ENCODE measurements around the gene SLC26A9. TPM values are rescaled to one million over a fixed set of nuclear protein-coding genes. Genes with fewer than 3 reads are reported as not detected.

The SLC26A9 gene
- polyA plus RNA-seq, 4 donors = 0.01 to 0.81 (median 0.13) TPM

DNA sequence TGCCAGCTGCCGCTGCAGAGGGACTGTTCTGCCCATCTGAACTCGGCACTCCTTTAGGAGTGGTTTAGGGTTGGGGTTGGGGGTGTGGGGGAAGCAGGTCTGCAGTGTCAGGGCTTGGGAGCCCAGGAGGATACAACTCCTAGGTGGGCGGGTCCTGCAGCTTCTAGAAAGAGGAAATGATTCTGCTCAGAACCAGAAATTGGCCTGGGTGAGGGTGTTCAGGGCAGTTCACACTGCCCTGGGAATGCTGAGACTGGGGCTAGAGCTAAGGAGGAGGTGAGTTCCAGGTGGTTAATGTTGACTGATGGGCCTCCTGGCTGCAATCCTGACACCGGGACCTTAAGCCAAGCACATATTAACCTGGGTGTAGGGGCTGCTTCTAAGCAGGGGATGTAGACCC is 4.8 kb upstream of the SLC26A9 start:
- no peak for FAIRE-seq
- no peak for DNase-seq
- Histone ChIP-seq H3K4me3 (ENCODE audit: low read depth in 1 of 3, low read length in 3 of 3) (no peak overlapping the region), H3K27me3 (ENCODE audit: control insufficient read depth in 3 of 3, insufficient read depth in 3 of 3, low read length in 3 of 3) (peaks cover 0 to 24% (median 4%) of the 10 kb centered on the region in 3 donors), H3K4me1 (ENCODE audit: control insufficient read depth in 3 of 3, insufficient read depth in 2 of 3, low read depth in 1 of 3, low read length in 2 of 3) (no peaks in the 10 kb centered on the region), H3K9me3 (ENCODE audit: control insufficient read depth in 2 of 2, insufficient read depth in 1 of 2, low read depth in 1 of 2, low read length in 1 of 2) (no peaks in the 10 kb centered on the region), H3K36me3 (ENCODE audit: control insufficient read depth in 3 of 3, insufficient read depth in 2 of 3, low read depth in 1 of 3, low read length in 3 of 3) (no peaks in the 10 kb centered on the region), H3K27ac (ENCODE audit: low read depth in 1 of 3, low read length in 2 of 3) (no peak overlapping the region)
- WGBS, 3 donors = 78 to 88% (median 83%) methylated on average over 4 of the region's 4 CpGs

DNA sequence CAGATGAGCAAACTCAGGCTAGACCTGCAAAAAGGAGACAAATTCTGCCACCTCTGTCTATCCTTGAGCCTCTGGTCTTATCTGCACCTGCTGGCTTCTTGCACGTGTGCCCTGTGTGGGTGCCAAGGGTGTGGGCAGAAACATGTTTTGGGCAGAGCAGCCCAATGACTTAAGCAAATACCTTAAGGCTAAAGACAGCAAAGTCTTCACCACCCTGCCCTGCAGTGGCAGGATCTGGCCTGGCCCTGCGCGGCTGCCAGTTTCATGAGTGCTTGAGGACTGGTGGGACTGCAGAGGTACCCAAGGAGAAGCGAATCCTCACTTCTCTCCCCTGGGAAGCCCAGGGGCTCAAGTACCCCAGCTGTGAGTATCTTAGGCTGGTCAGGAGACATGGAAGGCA is 3.8 kb upstream of the SLC26A9 start:
- no peaks in the 10 kb centered on the region for H3K4me1 ChIP-seq (ENCODE audit: control insufficient read depth in 3 of 3, insufficient read depth in 2 of 3, low read depth in 1 of 3, low read length in 2 of 3)
- H3K9me3 ChIP-seq (ENCODE audit: control insufficient read depth in 2 of 2, insufficient read depth in 1 of 2, low read depth in 1 of 2, low read length in 1 of 2) = no peaks in the 10 kb centered on the region
- no peaks in the 10 kb centered on the region for H3K36me3 ChIP-seq (ENCODE audit: control insufficient read depth in 3 of 3, insufficient read depth in 2 of 3, low read depth in 1 of 3, low read length in 3 of 3)
- WGBS, 3 donors = 21 to 75% (median 33%) methylated on average over 4 of the region's 4 CpGs
- H3K27me3 ChIP-seq (ENCODE audit: control insufficient read depth in 3 of 3, insufficient read depth in 3 of 3, low read length in 3 of 3) = peaks cover 0 to 33% (median 10%) of the 10 kb centered on the region in 3 donors
- H3K27ac ChIP-seq (ENCODE audit: low read depth in 1 of 3, low read length in 2 of 3) = no peak overlapping the region
- no peak for FAIRE-seq
- no peak overlapping the region for H3K4me3 ChIP-seq (ENCODE audit: low read depth in 1 of 3, low read length in 3 of 3)
- DNase-seq = peak in 1 of 2 donors; percentile 7

DNA sequence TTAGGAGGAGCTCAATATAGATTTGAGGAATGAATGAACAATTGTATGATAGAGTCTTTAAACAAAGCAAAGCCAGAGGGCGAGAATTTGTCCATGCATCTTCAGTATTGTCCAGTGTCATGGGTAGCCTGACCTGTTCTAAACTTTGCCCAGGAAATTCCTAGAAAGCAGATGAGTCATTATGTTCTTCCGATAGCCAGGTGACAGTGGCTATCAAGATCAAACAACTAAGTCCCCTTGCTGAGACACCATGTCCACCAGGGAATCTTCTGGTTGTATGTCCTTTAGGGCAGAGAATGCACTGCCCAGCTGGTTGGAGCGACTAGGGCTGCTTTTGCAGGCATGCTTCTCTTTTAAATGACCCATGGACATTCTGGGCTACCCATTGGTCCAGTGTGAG is 1.8 kb upstream of the SLC26A9 start:
- Histone ChIP-seq H3K4me1 (ENCODE audit: control insufficient read depth in 3 of 3, insufficient read depth in 2 of 3, low read depth in 1 of 3, low read length in 2 of 3) (no peaks in the 10 kb centered on the region), H3K27me3 (ENCODE audit: control insufficient read depth in 3 of 3, insufficient read depth in 3 of 3, low read length in 3 of 3) (peaks cover 0 to 33% (median 10%) of the 10 kb centered on the region in 3 donors), H3K9me3 (ENCODE audit: control insufficient read depth in 2 of 2, insufficient read depth in 1 of 2, low read depth in 1 of 2, low read length in 1 of 2) (no peaks in the 10 kb centered on the region), H3K27ac (ENCODE audit: low read depth in 1 of 3, low read length in 2 of 3) (no peak overlapping the region), H3K4me3 (ENCODE audit: low read depth in 1 of 3, low read length in 3 of 3) (no peak overlapping the region), H3K36me3 (ENCODE audit: control insufficient read depth in 3 of 3, insufficient read depth in 2 of 3, low read depth in 1 of 3, low read length in 3 of 3) (no peaks in the 10 kb centered on the region)
- no peak for DNase-seq
- 60 to 74% (median 65%) methylated on average over 3 of the region's 3 CpGs for WGBS, 3 donors
- no peak for FAIRE-seq

DNA sequence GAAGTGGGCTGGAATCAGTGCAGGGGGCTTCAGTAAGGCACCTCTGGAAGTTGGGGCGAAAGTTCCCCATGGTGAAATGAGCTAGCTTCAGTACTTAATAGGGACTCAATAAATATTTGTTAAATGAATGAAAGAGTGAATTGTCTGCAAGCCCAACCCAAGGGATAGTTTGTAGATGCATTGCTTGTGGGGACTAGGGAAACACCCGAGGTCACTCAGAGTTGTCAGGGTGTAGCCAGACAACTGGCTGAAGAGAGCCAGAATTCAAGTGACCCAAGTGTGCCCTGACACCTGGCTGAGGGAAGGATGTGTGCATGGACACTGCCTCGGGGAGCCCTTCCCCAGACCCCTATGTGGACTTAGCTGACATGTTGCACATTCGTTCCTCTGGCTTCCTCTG is 1.3 kb upstream of the SLC26A9 start:
- Histone ChIP-seq H3K27ac (ENCODE audit: low read depth in 1 of 3, low read length in 2 of 3) (no peak overlapping the region), H3K36me3 (ENCODE audit: control insufficient read depth in 3 of 3, insufficient read depth in 2 of 3, low read depth in 1 of 3, low read length in 3 of 3) (no peaks in the 10 kb centered on the region), H3K4me1 (ENCODE audit: control insufficient read depth in 3 of 3, insufficient read depth in 2 of 3, low read depth in 1 of 3, low read length in 2 of 3) (no peaks in the 10 kb centered on the region), H3K4me3 (ENCODE audit: low read depth in 1 of 3, low read length in 3 of 3) (no peak overlapping the region), H3K9me3 (ENCODE audit: control insufficient read depth in 2 of 2, insufficient read depth in 1 of 2, low read depth in 1 of 2, low read length in 1 of 2) (no peaks in the 10 kb centered on the region), H3K27me3 (ENCODE audit: control insufficient read depth in 3 of 3, insufficient read depth in 3 of 3, low read length in 3 of 3) (peaks cover 0 to 33% (median 10%) of the 10 kb centered on the region in 3 donors)
- no peak for DNase-seq
- WGBS, 3 donors = 52 to 69% (median 61%) methylated on average over 4 of the region's 4 CpGs
- FAIRE-seq = no peak

DNA sequence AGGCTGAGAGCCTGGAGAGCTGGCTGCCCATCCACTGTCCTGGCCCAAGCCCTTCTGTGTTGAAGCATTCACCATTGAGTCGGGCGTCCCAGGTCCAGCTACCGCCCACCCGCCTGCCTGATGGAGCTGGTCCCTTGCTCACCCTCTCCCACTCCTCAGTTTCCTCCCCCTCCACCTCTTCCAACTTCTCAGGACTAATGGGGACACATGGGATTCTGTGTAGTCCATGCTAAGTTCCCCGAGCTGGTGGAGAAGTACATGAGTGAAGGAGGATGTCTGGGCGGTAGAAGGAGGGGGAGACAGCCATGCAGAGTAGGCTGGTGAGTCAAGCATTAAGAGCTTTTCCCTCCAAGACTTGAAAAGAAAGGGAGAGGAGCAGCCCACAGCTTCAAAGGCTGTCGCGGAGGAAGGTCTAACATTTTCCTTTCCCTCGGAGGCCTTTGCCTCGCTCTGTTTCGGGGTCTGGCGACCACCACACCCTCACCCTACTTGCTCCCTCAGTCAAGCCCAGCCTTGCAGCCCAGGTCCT is 561 bp downstream of the SLC26A9 start:
- no peak for FAIRE-seq
- Histone ChIP-seq H3K27me3 (ENCODE audit: control insufficient read depth in 3 of 3, insufficient read depth in 3 of 3, low read length in 3 of 3) (peaks cover 0 to 43% (median 10%) of the 10 kb centered on the region in 3 donors), H3K4me3 (ENCODE audit: low read depth in 1 of 3, low read length in 3 of 3) (no peak overlapping the region), H3K4me1 (ENCODE audit: control insufficient read depth in 3 of 3, insufficient read depth in 2 of 3, low read depth in 1 of 3, low read length in 2 of 3) (no peaks in the 10 kb centered on the region), H3K27ac (ENCODE audit: low read depth in 1 of 3, low read length in 2 of 3) (no peak overlapping the region), H3K36me3 (ENCODE audit: control insufficient read depth in 3 of 3, insufficient read depth in 2 of 3, low read depth in 1 of 3, low read length in 3 of 3) (no peaks in the 10 kb centered on the region), H3K9me3 (ENCODE audit: control insufficient read depth in 2 of 2, insufficient read depth in 1 of 2, low read depth in 1 of 2, low read length in 1 of 2) (no peaks in the 10 kb centered on the region)
- no peak for DNase-seq
- 66 to 86% (median 74%) methylated on average over 10 to 12 of the region's 12 CpGs for WGBS, 3 donors

DNA sequence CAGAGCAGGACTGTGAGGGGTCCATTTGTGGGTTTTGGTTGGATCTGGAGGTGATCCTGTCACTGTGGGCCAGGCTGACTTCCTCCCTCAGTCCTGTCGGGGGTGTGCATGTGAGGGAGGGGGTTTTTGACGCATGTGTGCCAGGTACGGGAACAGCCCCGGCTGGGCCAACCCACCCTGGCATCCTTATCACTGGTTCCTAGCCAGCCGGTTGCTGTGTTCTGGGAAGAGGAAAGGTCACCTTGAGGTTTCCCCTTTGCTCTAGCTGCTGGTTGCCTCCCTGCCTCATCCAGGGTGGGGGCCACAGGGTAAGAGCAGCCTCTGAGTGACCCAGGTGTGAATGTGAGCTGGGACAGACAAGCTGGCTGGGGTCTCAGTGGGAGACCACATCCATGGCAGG is 2.5 kb downstream of the SLC26A9 start:
- FAIRE-seq (no peak), DNase-seq (no peak)
- no peak overlapping the region for H3K4me3 ChIP-seq (ENCODE audit: low read depth in 1 of 3, low read length in 3 of 3)
- H3K4me1 ChIP-seq (ENCODE audit: control insufficient read depth in 3 of 3, insufficient read depth in 2 of 3, low read depth in 1 of 3, low read length in 2 of 3) = no peaks in the 10 kb centered on the region
- WGBS, 3 donors = 37 to 67% (median 38%) methylated on average over 5 of the region's 5 CpGs
- peaks cover 0 to 44% (median 8%) of the 10 kb centered on the region in 3 donors for H3K27me3 ChIP-seq (ENCODE audit: control insufficient read depth in 3 of 3, insufficient read depth in 3 of 3, low read length in 3 of 3)
- no peaks in the 10 kb centered on the region for H3K9me3 ChIP-seq (ENCODE audit: control insufficient read depth in 2 of 2, insufficient read depth in 1 of 2, low read depth in 1 of 2, low read length in 1 of 2)
- no peaks in the 10 kb centered on the region for H3K36me3 ChIP-seq (ENCODE audit: control insufficient read depth in 3 of 3, insufficient read depth in 2 of 3, low read depth in 1 of 3, low read length in 3 of 3)
- H3K27ac ChIP-seq (ENCODE audit: low read depth in 1 of 3, low read length in 2 of 3) = no peak overlapping the region

DNA sequence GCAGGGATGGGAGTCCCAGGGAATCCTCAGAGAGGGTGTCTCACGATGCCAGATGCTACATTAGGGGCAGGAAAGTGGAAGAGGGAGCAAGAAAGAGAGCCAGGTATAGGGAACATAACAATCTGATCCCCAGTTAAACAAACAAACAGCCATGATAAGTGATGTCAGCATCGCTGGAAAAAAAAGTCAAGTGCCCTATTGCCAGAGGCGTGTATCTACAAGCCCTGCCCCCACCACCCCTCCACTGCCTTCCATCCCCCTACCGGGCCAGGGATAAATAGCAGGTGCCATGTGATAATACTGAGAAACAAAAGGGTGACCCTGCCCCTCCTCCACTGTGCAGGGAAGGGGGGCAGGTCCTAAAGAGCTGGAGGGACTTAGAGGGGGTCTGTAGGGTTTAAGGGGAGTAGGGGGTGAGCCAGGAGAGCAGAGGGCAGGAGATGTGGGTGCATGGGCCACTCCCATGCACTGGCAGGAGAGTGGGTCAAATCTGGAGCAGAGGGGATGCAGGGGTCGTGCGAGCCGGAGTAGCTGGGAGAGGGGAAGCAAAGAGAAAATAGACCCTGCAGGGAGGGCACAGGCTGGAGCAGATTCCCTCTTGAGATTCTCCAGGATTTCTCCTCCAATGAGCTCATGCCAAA is 3.4 kb downstream of the SLC26A9 start:
- Histone ChIP-seq H3K27ac (ENCODE audit: low read depth in 1 of 3, low read length in 2 of 3) (no peak overlapping the region), H3K27me3 (ENCODE audit: control insufficient read depth in 3 of 3, insufficient read depth in 3 of 3, low read length in 3 of 3) (peaks cover 0 to 46% (median 6%) of the 10 kb centered on the region in 3 donors), H3K4me1 (ENCODE audit: control insufficient read depth in 3 of 3, insufficient read depth in 2 of 3, low read depth in 1 of 3, low read length in 2 of 3) (no peaks in the 10 kb centered on the region), H3K4me3 (ENCODE audit: low read depth in 1 of 3, low read length in 3 of 3) (no peak overlapping the region), H3K36me3 (ENCODE audit: control insufficient read depth in 3 of 3, insufficient read depth in 2 of 3, low read depth in 1 of 3, low read length in 3 of 3) (no peaks in the 10 kb centered on the region), H3K9me3 (ENCODE audit: control insufficient read depth in 2 of 2, insufficient read depth in 1 of 2, low read depth in 1 of 2, low read length in 1 of 2) (no peaks in the 10 kb centered on the region)
- FAIRE-seq (no peak), DNase-seq (peak in 1 of 2 donors; percentile 17)
- 23 to 47% (median 42%) methylated on average over 7 of the region's 7 CpGs for WGBS, 3 donors

DNA sequence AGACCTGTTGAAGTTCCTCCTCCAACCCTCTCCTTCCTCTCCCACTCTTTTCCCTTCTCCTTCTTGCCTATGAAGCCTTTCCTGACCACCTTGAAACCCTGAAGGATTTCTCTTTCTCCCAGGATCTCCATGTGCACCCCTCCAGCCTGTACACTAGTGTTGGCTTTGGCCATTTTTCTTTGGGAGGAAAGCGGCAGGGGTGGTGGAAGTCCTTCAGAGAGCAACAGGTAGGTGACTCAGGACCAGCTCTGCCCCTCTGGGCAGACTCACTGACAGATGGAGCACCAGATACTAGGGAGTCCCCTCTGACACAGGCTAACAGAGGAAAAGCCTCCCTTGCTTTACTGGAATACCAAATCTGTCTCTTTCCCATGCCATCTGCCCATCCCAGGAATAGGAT is 4.6 kb downstream of the SLC26A9 start:
- peaks cover 0 to 39% (median 6%) of the 10 kb centered on the region in 3 donors for H3K27me3 ChIP-seq (ENCODE audit: control insufficient read depth in 3 of 3, insufficient read depth in 3 of 3, low read length in 3 of 3)
- no peak overlapping the region for H3K27ac ChIP-seq (ENCODE audit: low read depth in 1 of 3, low read length in 2 of 3)
- WGBS, 3 donors = 79 to 95% (median 86%) methylated on average over 1 of the region's 1 CpG
- no peaks in the 10 kb centered on the region for H3K4me1 ChIP-seq (ENCODE audit: control insufficient read depth in 3 of 3, insufficient read depth in 2 of 3, low read depth in 1 of 3, low read length in 2 of 3)
- no peaks in the 10 kb centered on the region for H3K36me3 ChIP-seq (ENCODE audit: control insufficient read depth in 3 of 3, insufficient read depth in 2 of 3, low read depth in 1 of 3, low read length in 3 of 3)
- H3K9me3 ChIP-seq (ENCODE audit: control insufficient read depth in 2 of 2, insufficient read depth in 1 of 2, low read depth in 1 of 2, low read length in 1 of 2) = no peaks in the 10 kb centered on the region
- DNase-seq = no peak
- no peak overlapping the region for H3K4me3 ChIP-seq (ENCODE audit: low read depth in 1 of 3, low read length in 3 of 3)
- no peak for FAIRE-seq

Measured in small intestine (tissue), 7 donors.